Fibroblast of skin of back (primary cell): ENCODE measurements around the gene ARHGAP19.
A peak's percentile ranks its signal among the peaks of the same experiment; 100 is the strongest.

Experiments used
- DNase-seq: peaks from one replicate; pipeline ENCODE4 v3.0.0-alpha.2; 2013

The ARHGAP19 gene

GRCh38 chr10:97190450-97190849, 102.0 kb downstream of the ARHGAP19 start:
- DNase-seq: no peak

- DNase-seq: no peak
Measured at GRCh38 chr10:97188261-97188711, 104.2 kb downstream of the ARHGAP19 start.

- DNase-seq: no peak
Measured at GRCh38 chr10:97186911-97187310, 105.5 kb downstream of the ARHGAP19 start.

- DNase-seq: no peak
Measured at GRCh38 chr10:97185326-97186058, 106.9 kb downstream of the ARHGAP19 start, which contains the start of gene SLIT1. Gene SLIT1 (minus strand): TSS chr10:97185959. CDS start chr10:97185674, 285 bp downstream.

GRCh38 chr10:97184971-97185325, 107.5 kb downstream of the ARHGAP19 start:
- DNase-seq: no peak

- DNase-seq: no peak
Measured at GRCh38 chr10:97183314-97183713, 109.1 kb downstream of the ARHGAP19 start.

- no peak for DNase-seq
Measured at GRCh38 chr10:97182288-97182990, 110.0 kb downstream of the ARHGAP19 start.

GRCh38 chr10:97180986-97181385, 111.5 kb downstream of the ARHGAP19 start:
- DNase-seq: no peak

GRCh38 chr10:97180363-97180755, 112.1 kb downstream of the ARHGAP19 start:
- DNase-seq: no peak

- DNase-seq: peak; percentile 13
Measured at GRCh38 chr10:97179731-97180362, 112.6 kb downstream of the ARHGAP19 start.

GRCh38 chr10:97179311-97179710, 113.1 kb downstream of the ARHGAP19 start:
- DNase-seq: no peak

- DNase-seq: no peak
Measured at GRCh38 chr10:97178074-97178473, 114.4 kb downstream of the ARHGAP19 start.

GRCh38 chr10:97176226-97176625, 116.2 kb downstream of the ARHGAP19 start:
- DNase-seq: no peak

GRCh38 chr10:97175586-97175985, 116.9 kb downstream of the ARHGAP19 start:
- DNase-seq: no peak

GRCh38 chr10:97174941-97175340, 117.5 kb downstream of the ARHGAP19 start:
- DNase-seq: no peak

- no peak for DNase-seq
Measured at GRCh38 chr10:97174276-97174775, 118.1 kb downstream of the ARHGAP19 start.

- DNase-seq: no peak
Measured at GRCh38 chr10:97173036-97173435, 119.4 kb downstream of the ARHGAP19 start.
